ENCODE data around the gene NEBL.
"Not testable (repeated sequence)": the region's sequence is repeated elsewhere in the genome, so short reads cannot be mapped to it uniquely, and the experiment has no call there.

The NEBL gene

GRCh38 chr10:20897146-20897825, at the start of gene NEBL:
TSS of gene NEBL (minus strand) at chr10:20897311. CDS start at chr10:20897205, 106 bp downstream.
- DNase-seq: no peak

- DNase-seq: no peak
Observed at GRCh38 chr10:20945546-20946332, 48.6 kb upstream of the NEBL start.

- DNase-seq: no peak
Observed at GRCh38 chr10:20944789-20945502, 47.8 kb upstream of the NEBL start.

- not testable (repeated sequence) for DNase-seq
Observed at GRCh38 chr10:20939414-20939813, 42.3 kb upstream of the NEBL start.

- DNase-seq: no peak
Observed at GRCh38 chr10:20936396-20936795, 39.3 kb upstream of the NEBL start.

GRCh38 chr10:20935931-20936330, 38.8 kb upstream of the NEBL start:
- DNase-seq: no peak

GRCh38 chr10:20935301-20935700, 38.2 kb upstream of the NEBL start:
- DNase-seq: no peak

- DNase-seq: no peak
Observed at GRCh38 chr10:20933705-20934104, 36.6 kb upstream of the NEBL start.

DNA sequence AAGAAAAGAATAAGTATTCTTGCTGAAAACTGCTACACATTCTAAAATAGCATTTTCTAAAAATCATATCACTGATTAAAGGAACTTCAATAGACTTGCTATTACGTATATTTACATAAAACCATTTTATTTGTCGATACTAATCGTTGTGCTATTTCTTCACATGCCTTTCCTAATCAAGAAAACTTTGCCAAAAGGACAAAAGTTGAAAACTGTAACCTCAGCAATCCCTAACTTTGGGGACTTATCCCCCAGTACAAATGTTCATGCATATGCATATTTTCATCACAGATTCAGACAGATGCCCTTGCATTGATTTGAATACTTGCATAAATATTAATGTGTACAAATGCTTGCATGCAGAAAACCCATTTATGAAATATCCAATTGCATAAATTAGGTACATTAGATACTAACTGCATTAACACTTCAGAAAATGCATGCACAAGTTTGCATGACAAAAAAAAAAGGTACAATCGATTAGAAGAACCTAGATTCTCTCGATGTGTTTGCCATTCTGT, 35.6 kb upstream of the NEBL start:
- DNase-seq: no peak

DNA sequence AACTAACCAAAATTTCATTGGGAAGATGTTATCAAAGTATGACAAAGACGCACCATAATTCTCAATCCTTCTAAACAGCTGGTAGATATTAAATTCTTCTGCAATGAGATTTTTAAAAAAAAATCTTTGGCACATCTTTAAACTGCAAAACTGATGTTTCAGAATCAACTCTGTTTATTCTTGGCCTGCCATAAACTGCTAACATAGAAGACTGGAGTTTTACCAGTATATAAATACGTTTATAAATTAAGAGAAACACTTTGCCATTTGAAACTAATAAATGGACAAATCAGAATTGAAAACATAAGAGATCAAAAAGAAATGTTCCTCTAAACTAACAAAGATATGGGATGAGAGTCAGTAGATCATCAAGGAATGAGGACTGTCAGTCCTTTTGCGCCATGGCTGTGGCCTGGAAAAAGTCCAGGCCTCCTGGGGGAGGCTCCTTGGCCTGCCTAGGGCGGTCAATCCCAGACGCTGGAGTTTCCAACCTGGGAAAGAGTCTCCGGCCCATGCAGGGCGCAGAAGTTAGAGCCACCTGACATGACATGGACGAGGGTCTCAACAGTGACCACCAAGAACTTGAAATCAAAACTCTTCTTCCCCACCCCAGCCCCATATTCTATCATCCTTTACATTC, 34.2 kb upstream of the NEBL start:
- no peak for DNase-seq

DNA sequence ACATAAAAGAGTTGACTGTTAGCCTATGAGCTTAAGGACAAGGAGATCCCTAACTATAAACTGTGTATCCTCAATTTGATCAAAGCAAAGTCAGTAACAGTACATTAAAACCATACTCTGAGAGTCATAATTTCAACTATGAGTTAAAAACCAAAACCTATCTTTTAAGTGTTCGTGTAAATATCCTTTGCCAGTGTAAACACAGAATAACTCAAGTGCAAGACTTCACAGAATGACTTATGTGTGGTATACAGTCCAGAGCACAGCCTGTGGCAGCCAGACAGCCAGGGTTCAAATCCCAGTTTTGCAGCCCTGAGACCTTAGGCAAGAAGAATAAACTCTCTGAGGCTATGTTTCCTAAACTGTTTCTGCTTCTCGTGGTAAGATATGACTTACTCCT, 30.3 kb upstream of the NEBL start:
- DNase-seq: no peak

DNA sequence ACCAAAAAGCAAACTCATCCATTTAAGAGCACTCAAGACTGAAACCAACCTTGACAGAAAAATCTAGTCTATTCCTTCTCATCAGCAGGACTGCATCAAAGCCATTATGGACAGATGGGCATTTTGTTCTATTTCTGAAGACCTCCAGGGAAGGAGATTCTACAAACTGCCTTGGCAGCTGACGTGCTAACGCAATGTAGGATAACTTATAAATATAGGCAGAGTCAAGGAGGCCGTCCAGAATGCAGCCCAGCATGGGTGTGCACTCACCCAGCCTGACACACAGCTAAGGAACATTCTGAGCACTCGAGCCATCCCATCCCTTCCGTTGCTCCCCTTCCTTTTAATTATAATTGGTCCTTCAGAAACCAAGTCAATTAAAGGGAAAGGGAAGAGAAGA, 25.3 kb upstream of the NEBL start:
- no peak for DNase-seq

DNA sequence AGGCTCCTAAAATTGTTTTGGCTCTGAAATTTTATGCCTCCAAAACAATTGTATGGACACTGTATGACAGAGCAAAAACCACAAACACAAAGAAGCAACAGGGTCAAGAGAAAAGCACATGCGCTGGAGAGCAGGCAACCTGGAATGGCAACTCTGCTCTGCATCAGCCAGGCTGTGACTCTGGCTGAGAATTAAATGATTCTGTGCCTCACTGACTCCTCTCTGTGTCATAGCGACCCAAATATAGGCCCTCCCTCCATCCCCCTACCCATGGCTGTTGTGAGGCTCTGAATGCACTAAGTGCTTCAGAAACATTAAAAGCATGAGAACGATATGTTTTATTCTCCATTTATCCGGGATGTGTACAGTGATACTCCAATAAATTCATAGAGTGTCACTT, 24.9 kb upstream of the NEBL start:
- no peak for DNase-seq

DNA sequence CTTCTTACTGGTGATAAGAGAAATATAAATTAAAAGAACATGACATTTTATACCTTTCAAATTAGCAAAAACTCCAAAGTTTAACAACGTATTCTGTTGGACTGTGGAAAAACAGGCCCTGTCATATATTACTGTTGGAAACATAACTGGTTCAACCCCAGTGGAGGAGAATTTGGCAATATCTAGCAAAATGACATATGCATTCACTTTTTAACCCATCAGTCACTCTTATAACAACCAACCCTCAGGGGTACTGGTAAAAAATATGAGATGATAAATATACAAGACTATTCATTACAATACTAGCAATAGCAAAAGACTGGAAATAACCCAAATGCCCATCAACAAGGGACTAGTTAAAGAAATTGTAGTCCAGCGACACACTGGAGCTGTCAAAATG, 22.9 kb upstream of the NEBL start:
- no peak for DNase-seq

- DNase-seq: no peak
Observed at GRCh38 chr10:20919481-20919880, 22.4 kb upstream of the NEBL start.

DNA sequence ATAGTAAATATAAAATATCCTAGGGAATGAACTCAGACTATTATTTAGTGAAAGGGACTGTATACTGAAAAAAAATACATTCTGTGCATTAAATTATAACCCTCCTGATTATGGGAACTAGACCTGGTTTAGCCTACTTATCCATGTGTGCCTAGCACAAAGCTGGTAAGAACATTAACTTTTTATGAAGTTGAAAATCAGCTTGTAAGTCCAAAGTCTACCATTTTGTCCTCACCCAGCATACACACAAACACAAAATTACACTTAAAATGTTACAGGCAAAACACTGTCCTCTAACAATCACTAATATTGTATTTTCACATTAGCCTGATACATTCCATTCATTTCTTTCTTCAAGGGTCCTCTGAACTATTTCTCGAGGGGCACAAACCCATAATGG, 19.9 kb upstream of the NEBL start:
- no peak for DNase-seq

DNA sequence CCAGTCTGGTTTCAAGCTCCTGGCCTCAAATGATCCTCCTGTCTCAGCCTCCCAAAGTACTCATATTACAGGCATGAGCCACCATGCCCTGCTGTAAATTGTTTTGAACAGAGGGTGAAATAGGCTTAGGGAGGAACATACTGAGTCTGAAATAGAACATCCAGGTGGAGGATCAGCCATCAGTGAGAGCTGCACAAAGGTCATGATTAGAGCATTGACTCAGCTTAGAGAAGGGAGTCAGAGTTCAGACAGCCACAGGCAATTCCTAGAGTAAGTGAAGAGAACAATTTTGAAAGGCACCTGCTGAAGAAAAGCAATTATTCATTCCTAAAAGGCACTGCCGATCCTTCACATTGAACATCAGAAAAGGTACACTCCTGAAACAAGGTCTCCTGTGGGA, 15.9 kb upstream of the NEBL start:
- DNase-seq: no peak

- no peak for DNase-seq
Observed at GRCh38 chr10:20911626-20912025, 14.5 kb upstream of the NEBL start.

DNA sequence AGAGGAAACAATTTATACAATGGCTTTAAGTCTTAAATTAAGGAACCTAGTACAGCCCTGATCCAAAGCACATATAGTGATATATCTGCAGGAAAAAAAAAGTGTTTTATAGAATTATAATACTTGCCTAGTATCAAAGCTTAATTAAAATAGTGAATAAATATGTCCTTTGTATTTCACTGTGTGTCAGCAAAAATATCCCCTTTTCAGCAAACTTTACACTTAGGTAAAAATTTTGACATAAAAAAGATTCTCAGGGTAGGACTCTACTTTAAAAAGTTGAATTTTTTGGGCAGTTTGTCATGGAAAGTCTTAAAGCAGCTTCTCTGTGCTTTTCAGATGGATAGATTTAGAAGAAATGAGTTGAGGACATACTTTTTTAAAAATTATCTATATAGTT, 12.7 kb upstream of the NEBL start:
- no peak for DNase-seq

DNA sequence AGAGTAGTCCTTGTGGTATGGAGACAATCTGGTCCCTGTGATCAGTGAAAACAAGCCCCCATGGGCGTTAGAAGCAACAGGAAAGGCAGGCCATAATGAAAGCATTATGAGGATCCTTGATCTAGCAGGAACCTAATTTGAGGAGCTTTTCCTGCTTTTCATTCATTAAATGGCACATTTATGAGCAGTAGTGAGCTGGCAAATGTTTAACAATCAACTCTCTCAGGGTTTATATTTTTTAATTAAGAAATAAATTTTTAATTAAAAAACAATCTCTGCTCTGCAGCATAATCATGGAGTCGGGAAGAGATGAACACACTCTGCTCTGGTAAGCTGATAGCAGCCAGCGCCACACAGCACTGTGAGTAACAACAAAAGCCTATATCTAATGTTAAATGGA, 11.3 kb upstream of the NEBL start:
- no peak for DNase-seq

GRCh38 chr10:20903635-20904390, 6.7 kb upstream of the NEBL start:
- DNase-seq: no peak

DNA sequence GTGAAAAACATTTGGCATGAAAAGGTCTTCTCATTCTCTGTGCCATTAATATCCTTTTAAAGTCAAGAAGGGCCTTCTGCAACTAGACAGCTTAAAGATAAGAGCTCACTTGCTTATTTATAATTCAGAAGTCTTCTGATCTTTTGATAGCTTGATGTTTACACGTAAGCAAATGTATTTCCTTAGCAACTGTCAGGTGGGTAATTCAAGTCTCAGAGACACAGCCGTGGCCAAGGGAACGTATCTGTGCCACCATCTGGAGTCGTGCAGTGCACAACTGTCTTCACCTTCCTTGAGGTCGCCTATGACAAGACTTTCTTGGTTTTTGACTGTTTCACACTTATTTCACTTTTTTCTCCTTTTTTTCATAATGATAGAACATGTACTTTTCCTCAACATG, 4.0 kb upstream of the NEBL start:
- DNase-seq: no peak
